Stimulated activated effector memory CD8-positive, alpha-beta T cell treated with anti-CD3 and anti-CD28 coated beads, Interleukin-12 subunit alpha, Interleukin-12 subunit beta, amount 100 ng/mL, for 72 hours (primary cell): ENCODE results near the gene SHC1.

Experiments used
- ATAC-seq: fragments of 150-1000 bp; cut with Tn5 transposase; 2 replicates; pipeline ENCODE4 v1.10.0; 2021
- DNase-seq, 2 donors: peaks; one replicate each; pipeline ENCODE4 v3.0.0; 2021 to 2022; ENCODE audit warnings: low spot score in 2 of 2
- H3K27ac Mint-ChIP-seq: one replicate; pipeline ENCODE4 v1.8.0; 2022; ENCODE audit warnings: mild to moderate bottlenecking, mixed read lengths
- H3K36me3 Mint-ChIP-seq: one replicate; pipeline ENCODE4 v1.8.0; 2022; ENCODE audit warnings: mild to moderate bottlenecking, mixed read lengths
- H3K4me1 Mint-ChIP-seq: one replicate; pipeline ENCODE4 v1.8.0; 2022; ENCODE audit warnings: mixed read lengths
- H3K4me3 Mint-ChIP-seq: one replicate; pipeline ENCODE4 v1.8.0; 2022; ENCODE audit warnings: mild to moderate bottlenecking, mixed read lengths
- H3K9me3 Mint-ChIP-seq: one replicate; pipeline ENCODE4 v1.8.0; 2022; ENCODE audit warnings: mixed read lengths

SHC1 gene

DNA sequence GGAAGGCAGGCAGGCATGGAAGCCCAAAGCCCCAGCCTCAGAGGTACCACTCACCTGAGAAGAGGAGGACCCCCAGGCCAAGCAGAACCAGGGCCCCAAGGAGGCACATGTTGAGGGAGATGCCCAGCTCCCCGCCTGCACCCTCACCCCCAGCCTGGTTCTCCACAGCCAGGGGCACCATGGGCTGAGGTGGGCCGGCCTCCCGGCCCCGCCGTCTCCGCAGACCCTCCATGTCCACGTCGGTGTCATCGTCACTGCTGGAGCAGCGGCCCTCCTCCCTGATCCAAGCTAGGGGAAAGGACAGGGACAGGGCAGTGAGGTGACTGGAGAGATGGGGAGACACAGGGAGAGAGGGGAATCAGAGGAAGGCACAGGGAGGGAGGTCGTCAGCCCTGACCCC is 22.5 kb downstream of the SHC1 start:
- Mint-ChIP-seq H3K36me3 (peaks cover 69% of the 10 kb centered on the region), H3K27ac (peak overlapping the region; percentile 74), H3K4me3 (no peak overlapping the region), H3K9me3 (no peaks in the 10 kb centered on the region), H3K4me1 (peaks cover 60% of the 10 kb centered on the region)
- ATAC-seq: no peak
- no peak for DNase-seq

DNA sequence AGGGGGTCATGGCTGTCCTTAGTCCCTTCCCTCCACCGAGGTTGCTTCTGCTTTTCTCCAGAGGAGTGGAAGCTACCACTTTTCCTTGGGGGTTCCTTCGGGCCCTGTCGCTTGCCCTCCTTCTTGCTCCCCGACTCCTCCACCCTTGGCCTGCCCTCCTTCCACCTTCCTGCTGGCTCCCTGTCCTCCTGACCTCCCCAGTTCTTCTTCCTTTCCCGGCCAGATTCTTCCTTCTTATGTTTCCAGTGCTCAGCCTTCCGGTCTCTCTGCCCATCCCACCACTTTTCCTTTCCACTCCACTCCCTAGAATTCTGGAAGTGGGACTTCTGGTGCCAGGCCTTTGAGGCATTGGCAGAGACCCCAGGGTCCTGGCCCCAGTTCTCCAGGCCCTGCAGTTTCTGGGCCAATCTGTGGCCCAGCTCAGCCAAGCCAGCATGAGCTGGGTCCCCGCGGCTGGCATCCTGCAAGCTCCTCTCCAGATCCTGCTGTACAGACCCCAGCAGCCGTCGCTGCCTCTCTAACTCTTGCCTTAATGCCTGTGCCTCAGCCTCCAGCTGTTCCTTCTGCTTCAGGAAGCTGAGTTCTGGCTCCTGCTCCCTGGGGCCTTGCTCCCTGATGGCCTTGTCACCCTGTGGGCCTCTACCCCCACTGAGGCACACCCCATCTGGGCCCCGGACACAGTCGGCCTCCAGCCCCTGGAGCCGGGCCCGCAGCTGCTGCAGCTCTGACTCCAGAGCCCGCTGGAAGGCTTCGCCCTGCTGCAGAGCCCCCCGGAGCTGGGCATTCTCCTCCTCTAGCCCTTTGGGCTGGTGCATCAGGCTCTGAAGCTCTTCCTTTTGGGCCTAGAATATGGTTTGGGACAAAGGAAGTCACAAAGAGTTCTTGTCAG is 24.3 kb downstream of the SHC1 start:
- no peak overlapping the region for H3K4me3 Mint-ChIP-seq
- no peaks in the 10 kb centered on the region for H3K9me3 Mint-ChIP-seq
- H3K36me3 Mint-ChIP-seq: peaks cover 65% of the 10 kb centered on the region
- peaks cover 60% of the 10 kb centered on the region for H3K4me1 Mint-ChIP-seq
- H3K27ac Mint-ChIP-seq: peak overlapping the region; percentile 78
- ATAC-seq (no peak), DNase-seq (no peak)

DNA sequence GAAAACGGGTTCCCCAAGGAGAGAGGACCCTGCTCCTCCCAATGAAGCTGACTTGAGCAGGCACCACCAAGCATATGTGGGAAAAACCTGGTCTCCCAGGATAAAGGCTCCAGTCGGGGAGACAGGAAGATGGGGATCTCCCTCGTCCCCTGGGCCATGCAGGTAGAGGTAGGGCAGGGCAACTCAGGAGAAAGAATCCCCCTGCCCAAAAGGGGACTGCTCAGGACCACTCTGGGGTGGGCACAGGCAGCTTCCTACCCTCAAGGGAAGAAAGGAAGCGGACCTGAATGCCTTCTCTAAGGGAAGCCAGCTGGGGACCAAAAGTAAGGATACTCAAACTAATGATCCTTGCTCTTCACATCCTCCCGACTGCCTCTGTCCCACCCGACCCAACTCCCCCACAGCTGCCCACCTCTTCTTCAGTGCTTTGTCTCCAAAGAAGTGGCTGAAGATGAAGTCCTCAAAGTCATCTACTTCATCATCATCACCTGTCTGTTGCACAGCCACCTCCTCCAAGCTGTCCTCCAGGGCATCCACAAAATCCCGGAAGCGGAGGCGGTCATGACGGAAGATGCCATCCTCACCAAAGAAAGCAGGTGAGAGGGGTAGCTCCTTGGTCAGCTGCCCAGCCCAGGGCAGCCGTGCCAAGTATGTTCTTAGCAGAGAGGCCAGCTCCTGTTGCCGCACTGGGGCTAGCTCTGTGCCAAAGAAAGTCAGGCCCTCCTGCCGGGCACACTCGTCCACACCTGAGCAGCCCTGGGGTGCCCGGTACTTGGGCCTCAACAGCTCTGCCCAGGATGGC is 25.2 kb downstream of the SHC1 start:
- no peak overlapping the region for H3K4me3 Mint-ChIP-seq
- H3K27ac Mint-ChIP-seq: peak overlapping the region; percentile 84
- H3K4me1 Mint-ChIP-seq: peaks cover 60% of the 10 kb centered on the region
- H3K9me3 Mint-ChIP-seq: no peaks in the 10 kb centered on the region
- DNase-seq: no peak
- peaks cover 60% of the 10 kb centered on the region for H3K36me3 Mint-ChIP-seq
- ATAC-seq: no peak

DNA sequence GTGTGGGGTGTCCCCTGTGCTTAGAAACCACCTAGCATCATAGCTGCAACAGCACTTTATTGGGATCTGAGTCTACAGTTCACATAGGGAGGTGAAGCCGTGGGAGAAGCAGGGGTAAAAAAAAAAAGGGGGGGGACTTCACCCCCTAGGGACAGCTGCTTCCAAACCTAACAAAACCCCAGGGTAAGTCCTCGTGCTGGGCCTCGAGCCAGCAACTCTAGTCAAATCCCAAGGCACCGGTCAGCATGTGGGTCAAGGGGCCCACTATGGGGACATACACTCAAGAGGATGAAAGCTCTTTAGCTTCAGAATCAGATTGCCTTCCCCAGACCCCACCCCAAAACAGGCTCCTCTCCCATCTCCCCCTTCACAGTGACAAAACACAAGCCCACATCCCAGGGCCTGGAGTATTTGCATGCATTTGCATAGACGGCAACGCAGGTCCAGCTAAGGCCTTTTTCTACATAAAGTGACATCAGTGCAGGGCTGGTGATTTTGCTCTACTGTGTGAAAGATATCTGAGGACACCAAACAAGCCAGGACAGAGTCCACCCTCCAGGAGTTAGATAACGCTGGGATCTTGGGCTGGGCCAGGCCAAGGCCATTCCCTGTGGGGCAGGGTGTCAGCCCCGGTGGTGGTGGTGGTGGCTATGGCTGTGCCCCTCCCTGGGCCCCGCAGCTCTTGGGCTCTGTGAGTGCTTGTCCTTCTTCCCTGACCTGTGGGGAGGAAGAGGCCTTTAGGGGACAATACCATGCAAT is 26.0 kb downstream of the SHC1 start:
- ATAC-seq (no peak), DNase-seq (no peak)
- H3K36me3 Mint-ChIP-seq: peaks cover 58% of the 10 kb centered on the region
- no peaks in the 10 kb centered on the region for H3K9me3 Mint-ChIP-seq
- H3K4me1 Mint-ChIP-seq: peaks cover 63% of the 10 kb centered on the region
- peak overlapping the region; percentile 49 for H3K4me3 Mint-ChIP-seq
- H3K27ac Mint-ChIP-seq: peak overlapping the region; percentile 84

DNA sequence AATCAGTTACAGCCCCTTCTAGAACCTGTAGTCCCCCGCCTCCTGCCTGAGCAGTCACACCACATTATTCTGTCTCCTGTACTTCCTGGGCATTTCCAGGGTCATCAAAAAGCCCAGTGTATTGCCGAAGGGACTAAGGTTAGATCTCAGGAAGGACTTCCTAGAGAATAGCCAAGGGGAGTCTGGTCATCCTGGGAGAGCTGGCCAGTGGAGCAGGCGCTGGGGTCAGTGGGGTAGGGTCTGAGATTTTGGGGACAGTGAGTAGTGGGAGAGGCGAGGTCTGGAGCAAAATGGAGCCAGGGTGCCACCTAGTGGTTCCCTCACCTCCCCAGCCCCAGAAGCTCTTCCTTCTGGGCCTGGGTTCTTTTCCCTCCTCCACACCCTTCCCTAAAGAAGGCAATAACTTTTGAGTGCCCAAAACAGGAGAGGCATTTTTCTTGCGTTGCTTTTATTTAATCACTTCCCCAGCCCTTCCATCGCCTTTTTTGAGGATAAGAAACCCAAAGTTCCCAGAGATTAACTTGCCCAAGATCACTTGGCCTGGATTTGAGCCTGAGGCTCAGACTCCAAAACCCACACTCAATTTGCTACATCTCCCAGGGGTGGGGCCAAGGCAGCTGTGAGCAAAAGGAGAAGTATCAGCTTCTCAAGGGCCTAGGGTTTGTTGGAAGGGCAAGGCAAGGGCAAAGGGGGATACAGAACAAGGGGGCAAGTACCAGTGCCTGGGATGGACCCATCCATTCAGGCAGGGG is 26.7 kb downstream of the SHC1 start:
- no peak for ATAC-seq
- peaks cover 55% of the 10 kb centered on the region for H3K36me3 Mint-ChIP-seq
- no peaks in the 10 kb centered on the region for H3K9me3 Mint-ChIP-seq
- H3K4me1 Mint-ChIP-seq: peaks cover 67% of the 10 kb centered on the region
- H3K4me3 Mint-ChIP-seq: peak overlapping the region; percentile 49
- H3K27ac Mint-ChIP-seq: peak overlapping the region; percentile 84
- DNase-seq: peak in 1 of 2 donors; percentile 67

DNA sequence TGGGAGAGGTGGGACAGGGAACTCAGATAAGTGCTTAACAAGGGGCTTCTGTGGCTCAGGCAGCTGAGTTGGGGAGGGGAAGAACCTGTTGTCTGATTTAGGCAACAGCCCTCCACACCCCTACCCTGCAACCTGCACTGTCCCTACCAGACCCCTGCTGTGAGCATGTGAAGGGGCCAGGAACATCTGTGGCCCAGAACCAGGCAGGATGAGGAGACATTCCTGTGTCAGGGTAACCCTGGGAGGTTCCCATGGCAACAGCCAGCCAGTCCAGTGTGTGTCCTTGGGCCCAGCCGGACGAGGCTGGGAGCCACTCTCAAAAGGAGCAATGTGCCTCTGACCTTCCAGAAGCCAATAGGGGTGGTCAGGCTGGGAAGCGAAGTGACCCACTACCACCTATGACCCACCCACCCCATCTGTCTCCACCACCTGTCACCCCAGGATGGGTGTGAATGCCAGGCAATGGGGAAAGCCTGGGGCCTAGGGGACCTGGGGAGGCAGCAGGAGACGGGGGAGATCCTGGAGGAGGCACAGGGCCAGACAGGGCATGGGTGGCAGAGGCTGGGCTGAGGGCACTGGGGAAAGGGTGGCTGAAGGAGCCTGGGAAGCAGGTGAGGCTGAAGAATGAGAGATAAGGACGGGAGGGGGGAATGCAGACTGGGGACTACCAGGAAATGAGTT is 29.1 kb downstream of the SHC1 start:
- peaks cover 43% of the 10 kb centered on the region for H3K36me3 Mint-ChIP-seq
- H3K9me3 Mint-ChIP-seq: no peaks in the 10 kb centered on the region
- H3K27ac Mint-ChIP-seq: peak overlapping the region; percentile 84
- DNase-seq: peak in 1 of 2 donors; percentile 58
- peak overlapping the region; percentile 49 for H3K4me3 Mint-ChIP-seq
- ATAC-seq: no peak
- H3K4me1 Mint-ChIP-seq: peaks cover 80% of the 10 kb centered on the region

DNA sequence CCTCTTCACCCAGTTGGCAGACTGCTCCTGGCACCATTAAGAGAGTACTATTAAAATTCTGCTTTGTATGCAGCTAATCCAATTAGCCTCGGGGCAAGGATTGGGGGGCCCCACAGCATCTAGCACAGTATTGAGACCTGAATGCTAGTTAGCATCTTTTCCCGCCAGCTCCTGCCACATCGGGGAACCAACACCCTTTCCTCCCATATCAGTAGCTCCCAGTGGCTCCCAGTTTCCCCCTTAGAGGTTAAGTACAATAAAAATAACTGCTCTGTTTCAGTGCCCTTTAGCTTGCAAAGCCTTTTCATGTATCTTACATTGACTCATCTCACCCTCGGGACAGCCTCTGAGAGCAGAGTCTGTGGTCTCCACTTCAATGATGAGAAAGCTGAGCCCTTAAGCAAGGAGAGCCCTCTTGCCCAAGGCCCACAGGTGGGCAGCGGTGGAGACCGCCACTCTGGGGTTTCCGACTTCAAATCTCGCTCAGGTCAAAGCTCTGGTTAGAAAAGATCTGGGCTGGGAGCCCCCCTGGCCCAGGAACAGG is 29.8 kb downstream of the SHC1 start:
- peak; percentile 32 for ATAC-seq
- peak overlapping the region; percentile 84 for H3K27ac Mint-ChIP-seq
- H3K4me1 Mint-ChIP-seq: peaks cover 78% of the 10 kb centered on the region
- H3K9me3 Mint-ChIP-seq: no peaks in the 10 kb centered on the region
- peaks cover 39% of the 10 kb centered on the region for H3K36me3 Mint-ChIP-seq
- DNase-seq: no peak
- H3K4me3 Mint-ChIP-seq: peak overlapping the region; percentile 49

DNA sequence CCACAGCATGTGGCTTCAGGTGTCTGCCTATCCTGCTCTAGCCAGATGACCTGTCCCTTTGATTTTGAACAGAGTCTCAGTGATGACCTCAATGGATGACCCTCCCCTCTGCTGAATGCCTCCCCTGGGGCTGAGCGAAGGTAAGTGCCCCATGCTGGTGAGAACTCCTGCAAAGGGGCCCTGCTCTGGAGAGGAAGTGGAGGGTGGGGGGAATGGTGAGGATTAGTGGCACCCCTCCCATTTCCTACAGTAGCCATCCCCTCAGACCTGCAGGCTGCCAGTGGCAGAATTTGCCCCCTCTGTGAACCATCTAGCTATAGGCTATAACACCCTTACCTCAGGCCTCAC is 30.4 kb downstream of the SHC1 start:
- Mint-ChIP-seq H3K4me1 (peaks cover 81% of the 10 kb centered on the region), H3K9me3 (no peaks in the 10 kb centered on the region), H3K36me3 (peaks cover 35% of the 10 kb centered on the region), H3K27ac (peak overlapping the region; percentile 84), H3K4me3 (peak overlapping the region; percentile 49)
- DNase-seq (no peak), ATAC-seq (no peak)

DNA sequence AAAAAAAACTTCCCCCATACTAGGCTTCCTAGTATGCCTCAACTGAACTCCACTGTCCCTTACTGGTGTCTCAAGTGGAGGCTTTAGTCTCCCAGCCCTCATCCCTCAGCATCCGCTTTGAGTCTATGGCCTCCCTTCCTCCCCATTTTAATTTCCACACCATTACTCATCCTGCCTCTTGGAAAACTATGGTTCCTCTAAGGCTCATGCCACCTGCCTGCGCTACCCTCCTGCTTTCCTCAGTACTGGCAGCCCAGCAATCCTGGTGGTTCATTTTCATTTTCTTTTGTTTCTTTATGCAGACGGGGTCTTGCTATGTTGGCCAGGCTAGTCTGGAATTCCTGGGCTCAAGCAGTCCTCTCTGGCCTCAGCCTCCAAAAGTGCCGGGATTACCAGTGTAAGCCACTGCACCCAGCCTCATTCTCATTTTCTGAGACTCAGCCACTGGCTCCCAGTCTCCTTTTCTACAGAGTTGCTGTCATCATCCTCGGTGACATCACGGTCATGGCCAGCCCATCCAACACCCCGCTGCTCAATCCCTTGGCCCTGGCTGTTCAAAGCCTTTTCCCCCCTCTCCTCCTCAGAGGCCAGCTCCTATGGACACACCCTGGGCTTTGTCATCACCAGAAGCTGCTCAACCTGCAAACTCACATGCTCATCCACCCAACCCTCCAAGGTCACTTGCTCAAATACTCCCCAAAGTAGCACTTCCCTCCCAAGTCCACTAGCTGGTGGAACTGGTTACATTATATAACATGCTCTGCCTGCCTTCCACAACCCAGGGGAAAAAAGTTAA is 31.7 kb downstream of the SHC1 start:
- peak overlapping the region; percentile 96 for H3K4me3 Mint-ChIP-seq
- no peak for ATAC-seq

DNA sequence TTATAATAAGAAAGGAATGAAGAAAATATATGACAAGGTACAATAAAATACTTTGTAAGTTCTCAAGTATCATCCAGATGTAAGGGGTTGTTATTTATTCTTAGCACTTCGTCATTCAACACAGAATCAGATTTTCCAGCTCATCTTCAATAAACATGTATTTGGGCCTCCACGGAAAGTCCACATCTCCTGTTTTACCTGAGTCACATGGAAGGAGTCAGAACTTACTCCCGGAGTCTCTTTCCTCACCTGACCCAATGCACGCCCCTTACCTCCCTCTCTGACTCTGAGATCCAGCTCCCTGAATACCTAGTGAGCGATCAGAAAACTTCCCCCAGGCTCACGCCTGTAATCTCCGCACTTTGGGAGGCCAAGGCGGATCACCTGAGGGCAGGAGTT is 32.6 kb downstream of the SHC1 start:
- H3K9me3 Mint-ChIP-seq: no peaks in the 10 kb centered on the region
- DNase-seq: no peak
- H3K4me3 Mint-ChIP-seq: peak overlapping the region; percentile 96
- H3K4me1 Mint-ChIP-seq: peaks cover 65% of the 10 kb centered on the region
- ATAC-seq: no peak
- H3K36me3 Mint-ChIP-seq: peaks cover 27% of the 10 kb centered on the region
- H3K27ac Mint-ChIP-seq: peak overlapping the region; percentile 100

More for the DNA sequence above, 31.7 kb downstream of the SHC1 start:
- Mint-ChIP-seq H3K4me1 (peaks cover 74% of the 10 kb centered on the region), H3K36me3 (peaks cover 35% of the 10 kb centered on the region), H3K27ac (peak overlapping the region; percentile 100), H3K9me3 (no peaks in the 10 kb centered on the region)
- no peak for DNase-seq

DNA sequence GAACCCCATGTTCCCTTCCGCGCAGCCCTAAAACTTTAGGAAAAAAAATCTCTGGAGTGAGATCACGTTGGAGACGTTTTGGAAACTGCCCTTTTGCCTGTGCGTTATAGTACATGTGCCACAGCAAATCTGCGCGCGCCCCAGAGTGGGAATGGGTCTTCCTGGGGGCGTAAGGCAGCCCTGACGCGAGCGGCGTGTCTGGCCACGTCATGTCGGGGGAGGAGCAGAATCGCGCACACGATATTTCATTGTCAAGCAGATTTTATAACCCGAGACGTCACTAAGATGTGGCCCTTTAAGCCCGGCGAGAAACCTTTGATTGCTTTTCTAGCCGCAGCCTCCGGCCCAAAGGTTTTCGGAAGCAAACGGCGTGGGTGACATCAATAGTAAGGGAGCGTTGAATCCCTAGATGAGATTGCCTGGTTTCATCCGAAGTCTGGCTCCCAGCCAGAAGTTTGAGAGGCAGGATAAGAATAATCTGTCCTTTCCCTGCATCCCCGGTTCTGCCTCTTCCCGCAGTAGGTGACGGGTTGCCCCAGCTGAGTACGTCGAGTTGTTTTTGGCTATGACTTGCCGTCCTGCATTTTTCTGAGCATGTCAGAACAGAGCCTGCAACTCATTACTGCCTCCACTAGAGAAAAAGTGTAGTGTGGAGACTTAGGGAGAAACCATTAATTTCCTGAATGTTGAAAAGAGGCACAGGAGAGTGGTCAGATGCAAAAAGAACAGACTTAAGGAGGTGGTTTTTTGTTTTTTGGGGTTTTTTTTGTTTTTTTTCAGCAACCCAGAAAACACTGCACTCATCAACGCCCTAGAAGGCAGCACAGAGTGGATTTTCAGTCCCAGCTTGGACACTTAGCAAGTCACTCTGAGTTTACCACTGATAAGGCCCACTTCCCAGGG is 33.2 kb downstream of the SHC1 start:
- peak overlapping the region; percentile 100 for H3K27ac Mint-ChIP-seq
- H3K4me3 Mint-ChIP-seq: peak overlapping the region; percentile 96
- peaks cover 59% of the 10 kb centered on the region for H3K4me1 Mint-ChIP-seq
- DNase-seq (peak in 1 of 2 donors; percentile 80), ATAC-seq (peak; percentile 88)
- no peaks in the 10 kb centered on the region for H3K9me3 Mint-ChIP-seq
- peaks cover 26% of the 10 kb centered on the region for H3K36me3 Mint-ChIP-seq

DNA sequence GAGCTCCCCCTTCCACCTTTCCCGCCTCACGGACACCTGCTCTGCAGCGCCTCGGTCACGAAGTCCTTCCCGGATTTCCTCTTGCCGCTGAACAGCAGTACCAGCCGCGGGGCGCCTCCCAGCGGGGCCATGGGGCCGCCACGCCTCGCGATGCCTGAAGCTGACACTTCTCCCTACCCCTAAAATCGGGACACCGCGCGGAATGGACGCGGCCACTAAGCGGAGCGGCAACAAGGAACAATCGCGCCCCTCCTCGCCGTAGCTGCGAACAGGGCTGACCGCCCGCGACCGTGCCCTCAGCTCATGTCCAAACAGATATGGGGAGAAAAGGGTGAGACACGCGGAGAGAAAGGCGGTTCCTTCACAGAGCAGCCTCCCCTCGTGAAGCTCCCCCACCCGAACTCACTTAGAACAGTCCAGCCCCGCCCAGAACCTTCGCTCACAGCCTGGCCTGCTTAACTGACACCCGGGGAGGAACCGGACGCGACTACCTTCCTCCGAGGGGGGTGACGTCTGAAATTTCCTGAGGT is 33.9 kb downstream of the SHC1 start, which contains the start of gene PMVK:
Gene PMVK (minus strand): TSS at position 165 of the 530 bp plus-strand sequence. CDS start 34 bp downstream, at position 131.
- Mint-ChIP-seq H3K4me3 (peak within 1 kb of the TSS; percentile 96), H3K36me3 (peaks cover 27% of the 10 kb centered on the region), H3K4me1 (peaks cover 52% of the 10 kb centered on the region), H3K27ac (peak within 1 kb of the TSS; percentile 100), H3K9me3 (no peaks in the 10 kb centered on the region)
- ATAC-seq: peak; percentile 90
- DNase-seq: peak; percentile 86 to 99
